ENCODE results near the gene NRG2.

The NRG2 gene

GRCh38 chr5:139926797-139927503 lies 116.1 kb downstream of the NRG2 start:
- no peak for DNase-seq

DNA sequence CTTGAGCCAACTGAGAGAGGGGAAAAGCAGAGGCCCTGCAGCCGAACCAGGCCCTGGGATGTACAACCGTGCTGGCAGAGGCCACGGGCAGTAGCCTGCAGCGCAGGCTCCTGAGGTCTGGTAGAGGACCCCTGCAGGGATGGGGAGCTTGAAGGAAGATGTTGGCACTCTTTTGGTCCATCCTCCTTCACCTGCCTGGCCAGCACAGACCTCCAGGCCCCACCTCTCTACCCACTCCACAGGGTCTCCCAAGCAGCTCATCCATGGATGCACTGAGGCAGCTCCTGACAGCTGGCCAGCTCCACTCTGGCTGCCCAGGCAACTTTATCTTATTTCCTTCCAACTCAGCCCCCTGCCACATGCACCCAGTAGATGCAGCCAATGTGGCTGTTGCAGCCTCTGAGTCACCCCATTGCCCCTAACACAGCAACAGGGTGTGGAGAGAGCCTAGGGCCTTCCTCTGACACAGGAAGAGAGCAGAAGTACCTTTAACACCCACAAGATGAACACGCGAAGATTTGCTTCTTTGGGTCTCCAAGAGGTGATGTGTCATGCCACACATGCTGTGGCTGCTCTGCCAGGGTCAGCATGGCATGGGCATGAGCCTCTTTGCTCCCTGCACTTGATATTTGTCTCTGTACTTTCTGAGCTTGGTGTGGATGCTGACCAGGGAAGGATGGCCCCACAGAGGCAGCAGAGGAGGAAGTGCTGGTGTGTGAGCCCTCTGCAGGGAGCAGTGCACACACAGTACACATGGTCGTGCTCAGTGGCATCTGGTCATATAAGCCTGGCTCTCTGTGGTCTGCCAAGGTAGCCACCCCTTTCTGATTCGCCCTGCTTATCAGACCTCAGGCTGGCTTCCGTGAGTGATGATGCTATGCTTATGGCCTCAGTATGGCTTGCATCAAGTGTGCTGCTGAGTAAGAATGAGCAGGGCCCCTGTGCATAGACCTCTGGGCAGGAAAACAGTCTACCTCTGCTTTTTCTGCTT lies 117.2 kb downstream of the NRG2 start:
- DNase-seq = no peak

DNA sequence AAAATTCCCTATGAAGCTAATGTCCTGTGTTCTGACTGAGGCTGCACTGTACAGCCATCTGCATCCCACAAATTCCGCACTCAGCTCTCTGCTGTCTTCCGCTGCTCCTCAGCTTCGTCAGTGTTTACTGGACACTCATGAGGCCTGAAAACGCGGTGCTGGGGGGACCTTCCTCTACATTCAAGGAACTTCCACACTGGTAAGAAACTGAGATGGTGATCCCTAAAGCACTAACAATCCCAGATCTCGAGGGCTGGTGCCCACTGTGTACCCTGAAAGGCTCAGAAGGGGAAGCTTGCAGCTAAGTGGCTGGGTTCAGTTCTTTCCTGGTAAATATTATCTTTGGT lies 117.9 kb downstream of the NRG2 start:
- DNase-seq = no peak

DNA sequence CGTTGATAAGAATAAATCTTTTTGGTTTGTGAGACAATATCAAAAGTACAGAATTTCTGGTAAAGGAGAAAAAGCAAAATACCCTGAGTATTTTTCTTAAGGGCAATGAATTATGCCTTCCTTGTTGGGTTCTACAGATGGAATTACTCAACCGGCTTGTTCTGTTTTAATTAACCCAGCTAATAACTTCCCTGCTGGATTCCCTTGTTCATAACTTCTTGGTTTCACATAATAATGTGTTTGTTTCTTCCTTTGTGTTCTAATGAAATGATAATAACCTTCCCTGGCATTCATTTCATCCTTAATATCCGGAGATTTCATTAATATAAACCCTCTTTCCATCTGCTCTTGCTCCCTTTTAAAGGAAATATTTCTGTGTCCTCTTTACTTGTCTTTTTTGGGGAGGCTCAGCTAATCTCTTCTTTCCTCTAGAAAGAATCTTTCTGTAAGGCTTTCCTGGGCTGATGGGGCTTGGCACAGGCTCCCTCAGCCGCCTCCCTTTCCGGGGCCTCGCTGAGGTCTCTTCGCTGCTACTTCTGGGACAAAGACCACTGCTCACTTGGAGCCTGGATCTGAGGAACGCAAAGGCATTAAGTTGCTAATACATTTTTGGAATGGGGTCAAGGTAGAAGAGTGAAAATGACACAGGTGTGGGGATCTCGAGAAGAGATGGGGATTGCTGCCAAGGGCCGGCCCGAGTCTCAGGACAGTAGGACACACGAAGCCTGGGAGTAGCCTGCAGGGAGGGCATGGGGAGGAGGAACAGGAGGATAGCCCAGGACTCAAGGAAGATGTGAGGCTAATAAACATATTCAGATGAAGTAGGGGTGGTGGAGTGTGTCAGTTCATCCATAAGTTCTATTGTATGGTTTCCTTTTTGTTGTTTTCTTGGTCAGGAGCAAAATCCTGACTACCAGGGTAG lies 118.5 kb downstream of the NRG2 start:
- DNase-seq = no peak

DNA sequence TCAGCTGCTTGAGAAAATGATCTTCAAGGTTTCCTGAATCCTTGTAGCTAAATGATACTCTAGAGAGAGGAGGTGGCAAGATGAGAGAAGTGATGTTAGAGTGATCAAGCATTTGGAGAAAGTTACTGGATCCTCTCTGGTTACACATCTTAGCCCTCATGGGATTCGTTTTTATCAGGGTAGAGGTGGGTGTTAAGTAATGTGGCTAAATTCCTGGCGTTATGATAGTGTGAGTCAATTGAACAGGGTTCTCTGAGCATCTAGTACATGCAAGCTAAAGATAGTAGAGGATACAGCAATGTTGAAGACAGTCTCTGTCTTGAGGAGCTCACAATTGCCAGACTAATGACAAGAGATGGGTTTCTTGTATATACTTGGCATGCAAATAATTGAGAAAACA lies 123.8 kb downstream of the NRG2 start:
- DNase-seq = no peak

GRCh38 chr5:139915834-139916233 lies 127.3 kb downstream of the NRG2 start:
- no peak for DNase-seq

DNA sequence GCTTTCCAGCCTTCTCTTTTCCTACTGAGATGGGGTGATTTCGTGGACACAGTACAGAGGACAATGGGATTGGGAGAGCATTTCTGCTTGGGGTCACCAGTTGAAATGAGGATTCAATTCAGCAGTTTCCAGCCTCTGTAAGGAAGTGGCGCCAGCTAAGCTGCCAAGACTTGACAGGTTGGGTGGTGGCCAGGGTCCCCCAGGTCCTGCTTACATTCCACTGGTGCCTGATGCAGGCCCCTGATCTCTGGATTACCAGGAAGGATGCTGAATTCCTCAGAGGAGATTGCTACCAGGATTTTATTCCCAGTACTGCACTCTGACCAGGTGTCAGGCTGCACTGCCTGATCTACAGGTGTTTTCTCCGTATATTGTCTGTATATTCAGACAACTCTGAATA lies 127.8 kb downstream of the NRG2 start:
- no peak for DNase-seq

GRCh38 chr5:139914218-139914807 lies 128.8 kb downstream of the NRG2 start:
- no peak for DNase-seq

- peak in 1 of 2 experiments; percentile 53 for DNase-seq
Observed at GRCh38 chr5:139912804-139913203, 130.3 kb downstream of the NRG2 start.

DNA sequence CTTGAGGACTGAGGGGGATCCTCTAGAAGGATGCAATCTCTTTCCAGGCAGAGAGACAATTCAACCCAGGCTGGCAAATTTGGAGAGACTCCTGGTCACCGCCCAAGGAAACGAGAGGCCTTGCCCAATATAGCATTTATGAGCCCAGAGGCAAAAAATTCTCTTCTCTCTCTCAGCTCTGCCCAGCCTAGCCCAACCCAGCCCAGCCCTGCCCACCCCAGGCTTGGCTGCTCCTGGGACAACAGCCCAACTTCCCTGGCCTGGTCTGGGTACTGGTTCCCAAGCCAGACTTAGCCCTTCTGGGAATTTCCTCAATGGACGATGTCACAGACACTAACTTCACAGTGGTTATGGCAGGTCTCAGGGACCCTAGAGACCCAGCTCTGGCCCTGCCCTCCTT lies 130.9 kb downstream of the NRG2 start:
- no peak for DNase-seq

DNA sequence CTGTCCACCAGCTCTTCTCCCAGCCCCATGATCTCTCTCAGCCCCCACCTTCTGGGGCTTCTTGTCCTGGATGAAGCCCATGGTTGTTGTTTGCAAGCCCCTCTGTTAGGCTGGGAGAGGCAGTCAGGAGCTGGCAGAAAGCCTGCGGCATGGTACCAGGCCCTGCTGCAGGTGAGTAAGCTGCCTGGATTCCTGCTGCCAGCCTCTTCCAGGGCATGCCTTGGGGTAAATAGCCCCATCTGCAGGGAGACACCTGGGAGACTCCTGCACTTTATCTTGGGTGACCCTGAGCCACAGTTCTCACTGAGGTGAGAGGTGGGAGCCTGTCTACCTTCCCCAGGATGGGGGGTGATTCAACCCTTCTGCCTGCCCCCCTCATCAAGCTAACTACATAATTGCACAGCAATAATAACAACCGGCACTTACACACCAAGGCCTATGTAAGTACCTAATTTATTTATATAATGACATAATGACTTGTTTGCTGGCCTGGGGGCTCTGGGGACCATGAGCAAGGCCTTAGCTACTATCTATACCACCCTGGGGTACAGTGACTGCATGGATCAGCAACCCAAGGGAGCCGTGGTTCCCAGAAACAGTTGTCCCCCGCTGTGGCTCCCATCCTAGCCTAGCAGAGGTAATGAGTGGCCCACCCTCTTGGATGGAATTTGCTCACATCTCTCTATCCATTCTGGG lies 131.5 kb downstream of the NRG2 start:
- no peak for DNase-seq

DNA sequence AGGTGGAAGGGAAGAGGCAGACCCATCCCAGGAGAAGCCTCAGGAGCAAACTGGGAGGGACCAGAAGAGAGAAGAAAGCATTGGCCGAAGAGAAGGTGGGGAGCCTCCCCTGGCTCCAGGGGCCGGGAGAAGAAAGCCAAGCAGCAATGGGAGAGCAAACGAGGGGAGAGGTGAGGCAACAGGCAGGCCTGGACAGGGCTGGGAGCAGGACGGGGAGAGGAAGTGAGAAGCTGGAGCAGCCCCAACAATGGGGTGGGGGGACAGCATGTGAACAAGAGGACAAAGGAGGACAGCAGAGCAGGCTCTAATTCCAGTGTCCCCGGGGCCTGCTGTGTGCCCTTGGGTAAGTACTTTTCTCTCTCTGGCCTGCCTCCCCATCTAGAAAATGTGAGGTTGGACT lies 132.2 kb downstream of the NRG2 start:
- no peak for DNase-seq

DNA sequence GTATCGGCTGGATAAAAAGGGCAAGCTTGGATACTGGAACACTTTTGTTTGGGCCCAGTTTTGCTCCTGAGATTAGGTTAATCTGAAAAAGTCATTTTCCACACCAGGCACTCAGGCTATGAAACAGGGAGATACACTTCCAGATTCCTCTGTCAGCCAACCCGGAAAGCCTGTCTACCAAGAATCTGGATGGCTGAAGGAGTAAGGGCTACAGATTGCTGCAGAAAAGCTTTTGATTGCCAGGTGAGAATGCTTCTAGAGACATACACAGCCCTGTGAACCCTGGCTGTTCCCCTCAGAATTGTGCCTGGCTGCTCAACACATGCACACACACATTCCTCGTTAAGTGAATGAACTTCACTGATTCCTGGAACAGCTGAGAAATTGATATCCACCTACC lies 133.1 kb downstream of the NRG2 start:
- DNase-seq = no peak

- DNase-seq = no peak
Observed at GRCh38 chr5:139908749-139909148, 134.3 kb downstream of the NRG2 start.

DNA sequence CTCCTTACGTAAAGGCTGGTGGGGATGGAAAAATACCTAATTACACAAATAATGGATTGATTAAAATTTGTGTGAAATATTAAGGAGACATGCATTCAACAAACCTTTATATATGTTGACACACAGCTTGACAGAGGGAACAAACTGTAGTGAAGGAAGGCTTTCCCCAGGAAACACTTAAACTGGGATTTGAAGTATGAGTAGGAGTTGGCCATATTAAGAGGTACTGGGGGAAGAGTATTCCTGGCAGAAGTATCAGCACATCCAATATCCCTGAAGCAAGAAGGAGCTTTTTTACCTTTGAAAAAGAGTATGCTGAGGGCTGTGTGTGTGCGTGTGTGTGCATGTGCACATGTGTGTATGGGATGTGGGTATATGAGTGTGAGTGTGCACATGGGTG lies 136.4 kb downstream of the NRG2 start:
- DNase-seq = no peak

GRCh38 chr5:139904816-139905661 lies 138.1 kb downstream of the NRG2 start:
- peak; percentile 86 to 92 for DNase-seq

DNA sequence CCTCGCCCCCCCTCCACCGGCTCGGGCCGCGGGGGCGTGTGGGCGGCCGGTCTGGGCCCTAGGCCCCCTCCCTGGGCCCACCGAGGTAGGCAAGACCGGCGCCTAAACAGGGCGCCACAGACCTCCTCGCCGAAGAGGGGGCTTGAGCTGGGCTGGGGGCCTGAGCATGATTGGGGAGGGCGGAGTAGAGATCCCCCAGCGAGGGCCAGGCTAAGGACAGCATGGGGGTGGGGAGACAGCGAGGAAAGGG lies 138.6 kb downstream of the NRG2 start:
- no peak for DNase-seq

DNA sequence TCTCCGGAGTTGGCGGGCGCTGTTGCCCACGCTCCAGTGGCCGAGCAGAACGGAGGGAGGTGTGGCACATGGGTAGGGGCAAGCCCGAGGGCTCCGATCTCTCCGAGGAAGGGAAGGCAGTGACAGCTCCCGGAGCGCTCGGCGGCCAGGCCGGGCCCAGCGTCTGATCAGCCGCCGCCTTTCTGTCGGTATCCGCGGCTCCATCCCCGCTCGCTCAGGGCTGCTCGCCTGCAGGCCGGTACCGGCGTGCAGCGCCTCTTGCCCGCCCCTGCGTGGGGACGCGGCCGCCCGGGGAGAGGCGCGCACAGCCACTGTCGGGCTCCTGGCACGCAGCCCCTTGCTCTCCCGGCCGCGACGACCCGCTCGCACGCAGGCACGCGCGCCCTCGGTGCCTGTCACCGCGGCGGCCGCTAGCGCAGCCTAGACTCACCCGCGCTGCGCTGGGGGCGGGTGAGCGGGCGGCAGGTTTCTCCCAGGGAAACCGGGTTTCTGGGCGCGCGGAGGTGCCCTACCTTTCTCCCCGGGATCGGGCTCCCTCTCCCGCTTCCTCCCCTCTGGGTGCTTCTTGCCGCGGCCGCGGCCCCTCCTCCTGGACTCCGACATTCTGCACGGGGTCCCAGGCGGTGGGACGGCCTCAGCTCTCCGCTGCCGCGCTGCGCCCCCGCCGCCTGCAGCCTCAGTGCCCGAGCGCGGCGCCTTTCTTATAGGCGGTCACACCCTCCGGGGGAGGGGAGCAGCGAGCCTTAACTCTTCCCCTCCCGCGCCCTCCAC lies 139.1 kb downstream of the NRG2 start:
- peak; percentile 44 to 89 for DNase-seq

GRCh38 chr5:139903450-139903794 lies 139.7 kb downstream of the NRG2 start:
- DNase-seq = no peak

- DNase-seq = no peak
Observed at GRCh38 chr5:139901986-139902385, 141.1 kb downstream of the NRG2 start.

DNA sequence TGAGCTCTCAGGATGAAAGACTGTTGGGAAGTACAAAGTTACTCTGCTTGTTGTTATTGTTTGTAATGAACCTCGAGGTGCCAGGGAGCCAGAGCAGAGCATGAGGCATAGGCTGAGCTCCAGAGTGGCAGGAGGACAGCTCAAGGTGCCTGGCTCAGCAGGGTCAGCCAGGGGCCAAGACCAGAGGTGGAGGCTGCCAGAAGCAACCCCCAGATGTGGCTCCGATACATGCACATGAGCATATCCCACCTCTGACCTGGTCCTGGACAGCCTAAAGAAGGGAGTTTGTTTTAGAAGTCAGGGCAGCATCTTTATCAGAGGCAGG lies 141.9 kb downstream of the NRG2 start:
- DNase-seq = no peak
